ENCODE measurements around the gene ADCK1.

Gene ADCK1

DNA sequence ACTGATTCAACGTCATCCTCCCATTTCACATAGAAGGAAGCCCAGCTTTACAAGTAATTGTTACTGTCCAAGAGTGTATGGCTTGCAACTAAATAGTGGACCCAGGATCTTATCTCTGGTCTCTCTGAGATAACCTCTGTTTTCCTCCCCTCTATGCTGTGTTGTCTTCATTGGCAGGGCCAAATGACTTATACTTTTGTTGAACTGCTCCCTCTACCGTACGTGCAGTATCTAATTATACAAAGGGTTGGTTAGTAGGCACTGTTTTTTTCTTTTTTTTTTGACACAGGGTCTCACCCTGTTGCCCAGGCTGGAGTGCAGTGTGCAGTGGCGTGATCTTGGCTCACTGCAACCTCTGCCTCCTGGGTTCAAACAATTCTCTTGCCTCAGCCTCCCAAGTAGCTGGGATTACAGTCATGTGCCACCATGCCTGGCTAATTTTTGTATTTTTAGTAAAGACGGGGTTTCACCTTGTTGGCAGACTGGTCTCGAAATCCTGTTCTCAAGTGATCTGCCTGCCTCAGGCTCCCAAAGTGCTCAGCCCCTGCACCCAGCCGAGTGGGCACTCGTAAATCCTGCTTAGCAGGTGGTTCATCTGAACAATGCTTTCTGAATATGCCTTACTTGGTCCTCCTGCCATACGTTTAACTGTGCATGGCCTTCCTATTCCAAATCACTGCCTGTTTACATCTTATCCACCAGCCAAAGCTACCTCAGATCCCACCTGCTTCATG is 162.1 kb downstream of the ADCK1 start:
- DNase-seq = peak; percentile 29

DNA sequence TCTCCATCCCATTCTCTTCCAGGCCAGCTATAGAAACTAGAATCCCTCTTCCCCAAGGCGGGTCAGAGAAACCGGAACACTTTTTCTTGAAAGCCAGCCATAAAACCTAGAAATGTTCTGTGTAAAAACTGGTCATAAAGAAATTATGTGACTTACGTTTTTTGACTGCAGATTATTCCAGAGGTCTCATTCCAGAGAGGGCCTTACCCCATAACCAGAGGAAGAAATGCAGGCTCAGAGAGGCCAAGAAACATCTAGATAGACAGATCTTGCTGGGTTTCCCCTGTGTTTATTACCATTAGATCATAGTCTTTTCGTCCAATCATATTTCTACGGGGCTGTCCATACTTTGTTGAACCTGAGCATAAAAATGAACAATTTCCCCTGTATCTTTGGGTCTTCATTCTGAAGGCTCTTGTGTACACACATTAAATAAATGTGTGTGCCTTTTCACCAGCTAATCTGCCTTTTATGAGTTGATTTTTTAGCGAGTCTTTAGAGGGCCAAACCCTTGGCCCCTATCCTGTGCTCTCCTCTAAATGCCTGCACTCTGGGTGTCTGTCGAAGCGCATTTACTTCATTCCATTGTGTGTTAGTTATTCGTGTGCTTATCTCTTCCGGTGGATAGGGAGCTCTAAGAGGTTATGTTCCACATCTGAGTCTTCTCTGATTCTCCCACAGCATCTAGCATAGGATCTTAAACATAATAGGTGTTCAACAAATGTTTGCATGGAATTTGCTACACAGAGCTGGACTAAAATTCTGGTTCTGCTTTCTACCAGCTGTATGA is 163.0 kb downstream of the ADCK1 start:
- no peak for DNase-seq

DNA sequence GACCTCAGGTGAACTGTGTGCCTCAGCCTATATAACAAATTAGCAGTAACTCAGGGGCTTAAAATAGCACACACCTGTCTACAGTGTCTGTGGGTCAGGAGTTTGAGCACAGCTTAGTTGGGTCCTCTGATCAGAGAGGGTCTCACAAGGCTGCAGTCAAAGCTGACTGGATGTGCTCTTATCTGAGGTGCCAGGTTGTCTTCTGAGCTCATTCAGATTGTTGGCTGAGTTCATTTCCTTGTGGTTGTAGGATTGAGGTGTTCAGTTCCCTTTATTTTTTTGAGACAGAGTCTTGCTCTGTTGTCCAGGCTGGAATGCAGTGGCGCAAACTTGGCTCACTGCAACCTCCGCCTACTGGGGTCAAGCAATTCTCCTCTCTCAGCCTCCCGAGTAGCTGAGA is 164.7 kb downstream of the ADCK1 start:
- DNase-seq = no peak

DNA sequence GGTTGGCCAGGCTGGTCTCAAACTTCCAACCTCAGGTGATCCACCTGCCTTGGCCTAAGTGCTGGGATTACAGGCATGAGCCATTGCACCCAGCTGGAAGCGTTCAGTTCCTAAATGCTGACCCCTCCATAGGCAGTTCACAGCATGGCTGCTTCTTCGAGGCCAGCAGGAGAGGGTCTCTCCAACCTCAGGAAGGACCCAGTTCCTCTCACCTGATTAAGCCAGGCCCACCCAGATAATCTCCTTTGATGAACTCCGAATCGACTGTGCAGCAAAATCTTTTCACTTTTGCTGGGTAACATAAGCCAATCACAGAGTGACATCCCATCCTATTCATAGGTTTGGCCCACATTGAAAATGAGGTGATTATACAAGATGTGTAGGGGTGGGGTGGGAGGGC is 165.1 kb downstream of the ADCK1 start:
- no peak for DNase-seq

DNA sequence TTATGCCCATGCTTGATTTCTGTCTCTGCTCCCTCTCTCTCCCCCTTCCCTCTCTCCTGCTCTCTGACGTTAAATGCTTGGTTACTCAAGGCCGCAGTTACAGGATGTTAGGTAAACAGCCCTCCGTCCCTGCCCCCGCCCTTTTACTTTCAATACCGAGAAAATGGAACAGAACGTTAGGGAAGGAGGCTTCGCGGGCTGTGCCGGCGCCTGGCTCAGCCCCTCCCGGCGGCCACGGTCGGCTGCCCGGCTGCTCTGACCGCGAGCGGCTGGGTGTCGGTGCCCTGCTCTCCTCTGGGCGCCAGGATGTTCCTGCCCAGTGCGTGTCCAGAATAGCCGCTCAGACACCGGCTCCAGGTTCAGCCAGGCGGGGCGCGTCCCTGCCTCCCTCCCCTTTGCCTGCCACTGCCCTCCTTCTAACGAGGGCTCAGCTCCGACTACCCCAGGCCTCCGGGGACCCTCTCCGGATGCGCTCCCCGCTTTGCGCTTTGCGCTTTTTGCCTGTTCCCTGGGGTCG is 166.1 kb downstream of the ADCK1 start:
- DNase-seq = peak; percentile 32

DNA sequence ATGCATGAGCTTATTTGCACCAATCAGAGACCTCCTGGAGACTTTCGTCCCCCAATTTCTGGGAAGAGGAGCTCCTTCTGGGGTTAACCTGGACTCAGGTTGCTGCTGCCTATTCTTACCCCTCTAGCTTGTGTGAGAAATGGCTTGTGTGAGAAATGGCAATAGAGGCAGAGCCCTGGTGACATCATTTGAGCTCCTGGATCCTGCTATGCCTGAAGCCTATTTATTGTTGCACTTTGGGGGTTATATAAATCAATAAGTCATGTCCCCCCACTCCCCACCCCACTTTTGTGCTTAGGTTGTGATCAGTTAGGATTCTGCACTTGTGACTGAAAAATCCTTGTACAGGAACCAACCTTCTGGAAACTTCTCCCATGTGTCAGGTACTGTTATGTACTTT is 167.2 kb downstream of the ADCK1 start:
- DNase-seq = no peak

DNA sequence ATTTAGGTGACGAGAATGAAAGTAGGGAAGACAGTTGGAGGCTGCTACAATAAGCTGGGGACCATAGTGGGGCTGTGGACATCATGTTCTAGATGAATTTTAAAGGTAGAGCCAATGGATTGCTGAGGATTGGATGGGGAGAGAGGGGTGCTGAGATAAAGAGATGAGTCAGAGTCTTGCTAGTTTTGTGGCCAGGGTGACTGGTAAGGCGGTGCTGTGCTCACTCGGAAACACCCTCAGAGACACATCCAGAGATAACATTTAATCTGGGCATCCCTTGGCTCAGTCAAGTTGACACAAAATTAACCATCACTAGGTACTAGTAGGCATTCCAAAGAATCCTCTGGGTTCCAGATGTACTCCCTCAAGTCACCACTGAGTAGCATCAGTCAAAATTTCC is 170.7 kb downstream of the ADCK1 start:
- no peak for DNase-seq

DNA sequence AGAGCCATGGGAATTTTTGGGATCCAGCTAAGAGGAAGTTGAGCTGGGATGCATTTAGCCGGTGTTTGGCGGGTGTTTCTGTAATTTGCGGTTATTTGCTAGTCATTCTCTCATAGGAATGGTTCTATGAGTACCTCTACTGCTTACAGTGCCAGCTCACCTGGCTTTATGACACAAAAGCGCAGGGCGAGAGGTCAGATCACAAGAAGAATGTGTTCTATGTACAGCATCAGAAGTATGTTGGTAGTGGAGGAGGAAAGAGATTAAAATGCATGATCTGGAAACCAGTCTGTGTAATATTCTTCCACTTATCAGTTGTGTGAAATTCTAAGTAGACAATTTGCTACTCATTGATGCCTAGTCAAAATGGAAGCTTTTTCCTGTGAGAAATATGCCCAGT is 173.3 kb downstream of the ADCK1 start:
- DNase-seq = no peak

DNA sequence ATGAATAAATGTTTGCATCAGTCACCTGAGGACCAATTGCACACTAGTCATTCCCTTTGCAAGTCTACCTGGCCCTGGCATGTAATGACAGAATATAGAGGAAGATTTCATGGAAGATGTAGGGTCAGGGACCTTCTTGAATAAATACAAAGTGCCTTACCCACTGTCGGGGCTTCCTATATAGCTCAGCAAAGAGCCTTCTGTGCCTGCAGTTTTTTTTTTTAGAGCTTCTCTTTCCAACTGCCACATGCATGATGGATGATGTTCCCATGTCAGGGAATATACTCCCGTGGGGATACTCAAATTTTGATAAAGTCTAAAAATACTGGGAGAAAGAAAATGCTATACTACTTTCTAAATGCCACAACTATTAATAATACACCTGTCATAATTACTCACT is 176.7 kb downstream of the ADCK1 start:
- no peak for DNase-seq

DNA sequence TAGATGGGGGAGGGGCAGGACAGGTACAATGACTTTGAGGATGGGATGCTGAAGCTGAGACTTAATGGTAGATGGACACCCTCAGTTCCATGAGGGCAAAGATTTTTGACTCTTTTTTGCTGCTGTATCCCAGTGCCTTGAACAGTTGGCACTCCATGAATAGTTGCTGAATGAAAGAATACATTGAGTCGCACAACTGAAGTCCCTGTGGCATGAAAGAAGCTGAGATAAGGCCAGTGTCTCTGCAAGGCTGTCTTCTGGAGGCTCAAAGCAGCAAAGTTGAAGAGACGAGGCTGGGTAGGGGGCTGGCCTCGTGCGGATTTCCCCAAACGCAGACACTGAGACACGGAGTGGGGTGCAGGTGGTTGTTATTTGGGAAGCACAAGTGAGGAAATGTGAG is 179.3 kb downstream of the ADCK1 start:
- DNase-seq = no peak

DNA sequence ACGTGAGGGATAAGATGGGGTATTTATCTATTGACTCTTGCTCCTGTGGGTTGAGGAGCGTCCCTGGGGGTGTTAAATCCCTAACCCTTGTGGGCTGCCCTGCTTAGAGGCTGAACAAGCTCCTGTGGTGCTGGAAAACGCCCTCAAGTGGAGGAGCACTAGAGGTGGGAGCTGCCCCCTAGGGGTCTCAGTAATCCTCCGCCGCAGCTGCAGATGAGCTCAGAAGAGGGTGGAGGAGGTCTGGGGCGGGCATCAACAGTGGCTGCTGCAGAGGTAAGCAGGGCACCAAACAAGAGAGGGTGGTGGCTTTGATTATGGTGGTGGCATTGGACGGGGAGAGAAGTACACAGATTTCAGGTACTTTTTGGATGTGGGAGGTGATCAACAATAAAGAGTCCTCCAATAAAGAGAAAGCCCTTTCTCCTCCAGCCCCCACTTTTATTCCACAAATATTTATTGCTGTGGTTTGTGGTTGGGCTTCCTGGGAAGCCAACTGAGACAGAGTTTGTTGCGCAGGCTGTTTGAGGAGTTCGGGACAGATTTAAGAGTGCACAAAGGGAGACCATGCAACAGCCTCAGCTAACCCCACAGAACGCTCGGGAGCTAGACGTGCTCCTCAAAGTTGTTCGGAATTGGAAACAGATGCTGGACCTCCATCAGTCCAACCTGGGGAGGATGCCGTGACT is 179.9 kb downstream of the ADCK1 start:
- peak; percentile 26 for DNase-seq

DNA sequence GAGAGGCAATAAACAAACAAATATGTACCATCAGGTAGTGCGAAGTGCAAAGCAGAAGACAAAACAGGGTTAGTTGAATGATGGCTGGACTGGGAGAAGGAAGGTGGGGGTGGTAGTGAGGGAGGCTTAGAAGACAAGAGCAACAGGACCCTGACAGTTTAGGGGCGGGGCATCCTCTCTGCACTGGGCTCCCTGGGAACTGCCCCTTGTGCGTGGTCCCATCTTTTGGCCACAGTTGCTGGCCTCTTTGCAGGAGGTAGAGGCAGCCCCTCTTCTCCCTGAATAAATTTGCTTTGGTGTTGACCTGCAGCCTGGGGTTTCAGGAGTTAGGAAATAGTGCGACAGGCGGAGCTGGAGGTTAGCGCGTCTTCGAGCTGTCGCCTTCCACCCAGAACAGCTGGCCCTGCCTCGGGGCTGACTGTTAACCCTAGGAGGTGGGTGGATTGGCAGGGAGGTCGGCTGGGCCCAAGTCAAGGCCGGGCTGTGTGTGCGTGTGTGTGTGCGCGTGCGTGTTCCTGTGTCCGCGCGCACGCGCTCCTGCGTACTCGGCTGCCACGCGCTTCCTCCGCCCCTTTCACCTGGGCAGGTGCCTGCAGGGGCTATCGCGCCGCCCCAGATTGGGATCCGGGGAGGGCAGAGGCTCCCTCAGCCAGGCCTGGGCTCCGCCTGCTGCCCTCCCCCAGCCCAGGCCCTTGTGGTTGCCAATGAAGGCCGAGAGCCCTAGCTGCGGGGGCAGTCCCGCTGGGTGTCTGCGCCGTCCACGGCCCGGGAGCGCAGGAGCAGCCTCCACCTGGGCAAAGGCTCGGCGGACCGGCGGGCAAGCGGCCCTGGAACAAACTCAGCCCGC is 180.8 kb downstream of the ADCK1 start:
- no peak for DNase-seq

Measured in OCI-M1 (cell line).